Inflammatory macrophage treated with lipopolysaccharide for 1 hour (primary cell): ENCODE data around the gene DLGAP3.
"Not testable (repeated sequence)": the region's sequence is repeated elsewhere in the genome, so short reads cannot be mapped to it uniquely, and the experiment has no call there.

Source experiments
- DNase-seq, 2 donors: peaks; one replicate each; pipeline ENCODE4 v3.0.0-alpha.2; 2020 to 2022

DLGAP3 gene

GRCh38 chr1:34929497-34929852, at the start of gene DLGAP3:
Gene DLGAP3 (minus strand): TSS chr1:34929650. CDS start chr1:34905383, 24,267 bp downstream.
- DNase-seq: no peak

DNA sequence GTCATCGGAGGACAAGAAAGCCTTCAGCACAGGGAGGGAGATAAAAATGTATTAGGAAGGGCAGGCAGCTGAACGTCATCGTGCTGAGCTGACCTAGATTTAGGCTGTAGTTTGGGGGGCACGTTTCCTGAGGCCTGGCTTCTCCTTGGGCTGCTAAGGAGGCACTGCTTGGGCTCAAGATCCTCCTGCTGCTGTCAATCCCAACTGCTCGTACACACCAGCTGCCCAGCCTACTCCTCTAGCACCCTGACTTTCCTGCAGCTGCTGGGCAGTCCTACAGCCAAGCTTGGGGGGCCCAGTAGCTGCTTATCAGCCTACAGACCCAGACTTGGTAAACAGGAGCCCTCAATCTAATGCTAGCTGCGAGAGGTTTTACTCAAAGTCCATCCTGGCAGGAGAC, 49.5 kb upstream of the DLGAP3 start:
- no peak for DNase-seq

DNA sequence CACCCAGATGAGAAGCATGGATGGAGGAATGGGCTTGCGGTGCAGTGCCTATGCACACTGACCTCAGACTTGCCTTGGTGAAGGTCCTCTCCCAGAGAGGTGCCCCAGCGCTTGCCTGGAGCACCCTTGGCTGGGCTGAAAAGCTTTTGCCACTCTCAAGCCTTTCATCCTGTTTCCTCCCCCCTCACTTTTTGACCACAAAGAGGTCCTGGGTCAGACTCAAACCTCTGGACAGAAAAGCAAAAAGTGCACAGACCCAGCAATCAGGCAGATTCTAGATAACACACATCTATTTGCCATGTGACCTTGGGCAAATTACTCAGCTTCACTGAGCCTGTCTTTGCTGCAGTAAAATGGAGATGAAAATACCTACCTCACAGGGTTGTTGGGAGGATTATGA, 48.4 kb upstream of the DLGAP3 start:
- no peak for DNase-seq

DNA sequence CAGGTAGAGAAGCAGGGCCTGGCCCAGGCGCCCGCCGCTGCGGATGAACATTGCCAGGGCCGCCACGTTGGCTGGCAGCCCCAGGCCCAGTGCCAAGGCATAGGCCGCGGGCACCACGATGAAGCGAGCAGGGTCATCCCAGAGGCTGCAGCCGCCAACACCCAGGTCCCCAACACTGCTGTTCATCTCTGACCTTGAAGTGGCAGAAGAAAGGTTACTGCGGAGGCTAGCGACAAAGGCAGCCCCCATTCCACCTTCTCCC, 47.7 kb upstream of the DLGAP3 start:
- no peak for DNase-seq

- DNase-seq: no peak
Observed at GRCh38 chr1:34976384-34977209, 47.1 kb upstream of the DLGAP3 start.

GRCh38 chr1:34975771-34976170, 46.3 kb upstream of the DLGAP3 start:
- peak; percentile 11 to 44 for DNase-seq

DNA sequence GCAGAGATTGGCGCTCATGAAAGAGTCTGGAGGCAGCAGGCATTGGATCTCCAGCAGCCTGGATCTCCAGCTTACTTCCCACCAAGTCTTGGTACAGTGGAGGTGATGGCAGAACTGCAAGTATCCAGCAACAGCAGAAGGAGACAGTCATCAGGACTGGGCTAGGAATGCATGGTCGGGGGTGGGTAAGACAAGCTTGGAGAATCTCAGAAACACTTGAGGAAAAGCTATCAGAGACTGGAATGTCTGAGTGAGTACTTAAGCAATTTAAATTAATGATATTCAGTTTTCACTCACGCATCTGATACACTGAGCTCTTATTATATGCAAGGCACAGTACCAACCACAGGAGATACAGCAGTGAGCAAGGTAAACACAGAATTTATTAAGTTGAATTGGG, 45.9 kb upstream of the DLGAP3 start:
- DNase-seq: no peak

GRCh38 chr1:34974626-34975025, 45.2 kb upstream of the DLGAP3 start:
- DNase-seq: no peak

DNA sequence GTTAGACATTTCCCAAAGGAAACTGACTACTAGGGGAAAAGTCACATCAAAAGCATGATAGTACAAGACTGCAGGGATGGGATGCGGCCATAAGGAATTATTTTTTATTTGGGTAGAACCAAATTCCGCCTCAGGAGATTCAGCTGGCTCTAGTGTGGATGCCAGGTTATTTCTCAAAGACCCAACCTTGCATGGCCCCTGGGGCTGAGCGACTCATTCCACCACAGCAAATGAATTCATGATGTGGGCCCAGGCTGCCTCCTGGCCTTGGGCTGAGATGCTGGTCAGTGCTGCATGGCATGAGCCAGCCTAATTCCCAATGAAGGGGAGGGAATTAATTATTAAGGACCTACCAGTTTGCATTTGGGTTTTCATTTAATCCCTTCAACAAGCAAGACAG, 43.9 kb upstream of the DLGAP3 start:
- no peak for DNase-seq

GRCh38 chr1:34970829-34971228, 41.4 kb upstream of the DLGAP3 start:
- no peak for DNase-seq

GRCh38 chr1:34970220-34970735, 40.8 kb upstream of the DLGAP3 start:
- no peak for DNase-seq

DNA sequence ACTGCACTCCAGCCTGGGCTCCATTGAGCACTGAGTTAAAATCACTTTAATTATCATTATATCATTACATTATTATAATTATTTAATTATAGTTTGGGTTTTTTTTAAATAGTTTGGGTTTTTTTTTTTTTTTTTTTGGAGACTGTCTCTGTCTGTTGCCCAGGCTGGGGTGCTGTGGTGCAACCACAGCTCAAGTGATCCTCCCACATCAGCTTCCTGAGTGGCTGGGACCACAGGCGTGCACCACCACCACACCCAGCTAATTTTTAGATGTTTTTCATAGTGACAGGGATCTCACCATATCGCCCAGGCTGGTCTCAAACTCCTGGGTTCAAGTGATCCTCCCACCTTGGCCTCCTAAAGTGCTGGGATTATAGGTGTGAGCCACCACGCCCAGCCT, 38.8 kb upstream of the DLGAP3 start:
- not testable (repeated sequence) for DNase-seq

DNA sequence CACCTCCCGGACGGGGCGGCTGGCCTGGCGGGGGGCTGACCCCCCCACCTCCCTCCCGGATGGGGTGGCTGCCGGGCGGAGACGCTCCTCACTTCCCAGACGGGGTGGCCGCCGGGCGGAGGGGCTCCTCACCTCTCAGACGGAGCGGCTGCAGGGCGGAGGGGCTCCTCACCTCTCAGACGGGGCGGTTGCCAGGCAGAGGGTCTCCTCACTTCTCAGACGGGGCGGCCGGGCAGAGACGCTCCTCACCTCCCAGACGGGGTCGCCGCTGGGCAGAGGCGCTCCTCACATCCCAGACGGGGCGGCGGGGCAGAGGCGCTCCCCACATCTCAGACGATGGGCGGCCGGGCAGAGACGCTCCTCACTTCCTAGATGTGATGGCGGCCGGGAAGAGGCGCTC, 38.2 kb upstream of the DLGAP3 start:
- DNase-seq: not testable (repeated sequence)

GRCh38 chr1:34965597-34965996, 36.1 kb upstream of the DLGAP3 start:
- DNase-seq: no peak

GRCh38 chr1:34950428-34950827, 21.0 kb upstream of the DLGAP3 start:
- DNase-seq: no peak

GRCh38 chr1:34948739-34949138, 19.3 kb upstream of the DLGAP3 start:
- not testable (repeated sequence) for DNase-seq

GRCh38 chr1:34947641-34948314, 18.3 kb upstream of the DLGAP3 start:
- DNase-seq: not testable (repeated sequence)

GRCh38 chr1:34946211-34946610, 16.8 kb upstream of the DLGAP3 start:
- DNase-seq: no peak

DNA sequence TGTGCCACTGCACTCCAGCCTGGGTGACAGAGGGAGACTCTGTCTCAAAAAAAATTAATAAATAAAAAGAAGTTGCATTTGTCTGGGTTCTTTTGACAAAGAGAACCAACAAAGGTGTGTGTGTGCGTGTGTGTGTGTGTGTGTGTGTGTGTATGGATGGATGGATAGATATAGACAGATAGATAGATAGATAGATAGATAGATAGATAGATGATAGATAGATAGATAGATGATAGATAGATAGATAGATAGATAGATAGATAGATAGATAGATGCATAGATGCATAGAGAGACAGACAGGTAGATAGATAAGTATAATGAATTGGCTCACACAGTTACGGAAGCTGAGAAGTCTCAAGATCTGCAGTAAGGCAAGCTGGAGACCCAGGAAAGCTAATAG, 12.3 kb upstream of the DLGAP3 start:
- DNase-seq: not testable (repeated sequence)

DNA sequence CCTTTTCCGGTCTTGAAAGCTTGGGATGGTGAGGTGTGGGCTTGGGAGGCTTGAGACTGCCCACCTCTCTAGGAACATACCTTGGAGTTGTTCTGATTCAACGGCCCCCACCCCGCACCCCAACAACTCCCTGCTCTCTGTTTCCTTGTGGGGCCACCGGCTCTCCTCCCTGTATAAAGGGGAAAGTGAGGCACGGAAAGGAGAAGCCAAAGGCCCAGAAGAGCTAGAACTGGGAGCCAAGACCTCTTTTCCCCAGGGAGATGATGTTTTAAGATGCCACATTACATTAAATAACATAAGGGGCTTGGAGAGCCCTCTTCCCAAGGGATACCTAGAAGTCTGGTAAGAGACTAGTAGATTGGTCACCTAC, 1.2 kb upstream of the DLGAP3 start:
- DNase-seq: no peak

DNA sequence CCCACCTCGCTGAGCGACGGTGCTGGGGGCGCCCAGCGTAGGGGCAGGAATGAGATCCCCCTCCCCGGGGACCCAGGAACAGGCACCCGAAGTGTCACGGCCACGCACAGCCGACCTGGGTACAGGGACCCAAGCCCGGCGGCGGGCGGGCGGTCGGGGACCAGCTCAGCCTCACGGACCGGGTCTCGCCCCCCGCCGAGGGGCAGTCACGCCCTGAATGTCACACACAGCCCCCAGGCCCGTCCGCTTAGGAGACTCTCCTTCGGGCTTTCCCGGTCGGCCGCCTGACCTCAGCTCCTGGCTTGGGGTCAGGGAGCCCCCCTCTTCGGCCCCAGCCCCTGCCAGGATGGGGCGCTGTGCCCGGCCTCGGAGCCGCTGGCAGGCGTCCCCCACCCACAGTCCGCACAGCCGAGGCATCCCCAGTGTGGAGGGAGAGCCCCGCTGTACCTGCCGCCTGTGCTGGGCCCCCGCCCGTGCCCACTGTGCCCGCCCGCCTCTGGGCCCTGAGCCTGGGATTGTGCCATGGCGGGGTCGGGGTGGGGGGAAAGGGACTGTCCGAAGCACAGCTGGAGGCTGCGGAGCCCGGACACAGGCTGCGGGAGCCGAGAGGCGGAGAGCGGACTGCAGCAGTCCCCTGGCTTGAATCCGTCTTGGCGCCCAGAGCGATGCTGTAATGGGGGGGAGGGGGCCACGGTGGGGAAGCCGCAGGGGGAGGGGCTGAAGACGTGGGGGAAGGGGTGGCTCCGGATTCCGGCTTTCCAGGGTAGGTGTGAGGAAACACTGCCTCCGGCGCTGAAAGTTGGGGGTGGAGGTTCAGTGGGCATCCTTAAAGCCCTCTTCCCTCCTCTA, 627 bp upstream of the DLGAP3 start:
- DNase-seq: no peak

DNA sequence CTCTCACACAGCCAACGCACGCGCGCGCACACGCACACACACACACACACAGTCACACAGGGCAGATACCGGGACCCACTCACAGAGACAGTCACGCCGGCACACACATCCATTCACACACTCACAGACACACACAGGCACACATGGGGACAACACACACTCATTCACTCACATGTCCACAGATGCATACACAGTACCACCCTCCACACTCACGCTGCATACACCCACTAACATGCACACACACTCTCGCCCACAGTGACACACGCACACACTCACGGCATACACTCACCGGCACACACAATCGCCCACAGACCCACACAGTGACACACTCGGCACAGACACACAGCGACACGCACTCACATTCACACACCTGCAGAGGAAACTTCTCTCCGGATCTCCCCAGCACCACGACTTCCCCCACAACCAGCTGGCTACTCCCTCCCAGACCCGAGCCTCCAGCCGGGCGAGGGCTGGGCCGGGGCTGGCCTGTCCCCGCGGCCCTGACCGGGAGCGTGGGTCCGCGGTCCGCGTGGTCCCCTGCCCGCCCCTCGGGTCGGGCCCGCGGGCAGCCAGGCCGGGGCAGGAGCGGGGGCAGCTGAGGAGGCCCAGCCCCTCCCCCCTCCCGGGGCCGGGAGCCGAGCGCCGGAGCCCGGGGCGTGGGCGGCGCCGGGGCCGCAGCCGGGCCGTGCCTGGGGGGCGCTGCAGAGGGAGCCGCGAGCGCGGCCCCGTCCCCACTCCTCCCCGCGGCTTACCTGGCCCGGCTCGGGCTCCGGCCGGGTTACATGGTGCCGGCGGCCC, 552 bp downstream of the DLGAP3 start:
- no peak for DNase-seq
